GM19467 (cell line): ENCODE results near the gene TSPY10.
"Not testable (repeated sequence)": the region's sequence is repeated elsewhere in the genome, so short reads cannot be mapped to it uniquely, and the experiment has no call there.

ENCODE experiments used
- ATAC-seq: cut with Tn5 transposase; IDR thresholded peaks from one replicate; pipeline ENCODE4 v1.9.1; 2021; ENCODE audit warnings: mild to moderate bottlenecking, moderate library complexity; ENCODE audit not compliant: unreplicated experiment

The TSPY10 gene

GRCh38 chrY:9527580-9527979, at the start of gene TSPY10:
TSS of gene TSPY10 (plus strand) at chrY:9527880. CDS start at chrY:9527926, 46 bp downstream.
- not testable (repeated sequence) for ATAC-seq

GRCh38 chrY:9486967-9487366, 40.7 kb upstream of the TSPY10 start, which contains the start of gene TSPY9:
TSS of gene TSPY9 (plus strand) at chrY:9487267. CDS start at chrY:9487313, 46 bp downstream.
- ATAC-seq = not testable (repeated sequence)

- ATAC-seq = not testable (repeated sequence)
Observed at GRCh38 chrY:9504396-9504795, 23.3 kb upstream of the TSPY10 start.

GRCh38 chrY:9516287-9516686, 11.4 kb upstream of the TSPY10 start:
- ATAC-seq = not testable (repeated sequence)
